ENCODE data around the gene TP53I11.

DNA sequence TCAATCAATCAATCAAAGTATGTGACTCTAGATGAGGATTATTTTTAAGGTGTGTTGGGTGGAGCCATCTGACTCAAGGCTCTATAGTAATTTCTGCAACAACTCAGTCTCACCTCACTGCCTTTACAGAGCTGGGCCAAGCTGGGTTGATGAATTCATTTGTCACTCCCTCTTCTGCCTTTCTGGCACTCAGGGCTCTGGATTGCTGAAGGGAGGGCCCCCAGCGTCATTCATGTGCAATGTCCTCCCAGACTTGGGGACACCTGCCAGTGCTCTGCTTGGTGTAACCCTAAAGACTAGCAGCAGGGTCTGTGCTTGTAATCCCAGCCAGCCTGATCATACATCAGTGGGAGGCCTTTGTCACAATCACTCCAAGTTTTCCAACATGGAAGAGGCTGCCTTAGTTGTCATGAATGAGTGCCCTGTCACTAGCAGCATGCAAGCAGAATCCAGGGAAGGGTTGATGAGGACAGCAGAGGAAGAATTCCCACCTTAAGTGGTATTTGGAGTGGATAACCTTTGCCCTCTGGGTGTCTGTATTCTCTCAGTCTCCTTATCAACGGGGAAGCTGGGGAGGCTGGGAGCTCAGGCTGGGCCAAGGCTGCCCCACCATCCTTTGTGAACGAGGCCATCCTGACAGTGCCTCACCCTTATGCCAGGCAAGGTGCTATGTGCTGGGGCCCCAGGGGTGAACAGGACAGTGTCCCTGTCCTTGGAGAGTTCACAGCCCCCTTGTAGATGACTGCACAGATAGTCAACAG, 2.0 kb upstream of the TP53I11 start:
- TF ChIP-seq POLR2A (IDR thresholded peaks at IDR 0.05; ENCODE audit: low read depth, low read length): no peak
- TF ChIP-seq JUN (IDR thresholded peaks at IDR 0.05; ENCODE audit: borderline replicate concordance, insufficient read depth, insufficient read length, low read depth): no peak
- TF ChIP-seq EZH2 (IDR thresholded peaks at IDR 0.05; ENCODE audit: borderline replicate concordance, low read depth, low read length, severe bottlenecking): no peak
- TF ChIP-seq, protein P1, sequence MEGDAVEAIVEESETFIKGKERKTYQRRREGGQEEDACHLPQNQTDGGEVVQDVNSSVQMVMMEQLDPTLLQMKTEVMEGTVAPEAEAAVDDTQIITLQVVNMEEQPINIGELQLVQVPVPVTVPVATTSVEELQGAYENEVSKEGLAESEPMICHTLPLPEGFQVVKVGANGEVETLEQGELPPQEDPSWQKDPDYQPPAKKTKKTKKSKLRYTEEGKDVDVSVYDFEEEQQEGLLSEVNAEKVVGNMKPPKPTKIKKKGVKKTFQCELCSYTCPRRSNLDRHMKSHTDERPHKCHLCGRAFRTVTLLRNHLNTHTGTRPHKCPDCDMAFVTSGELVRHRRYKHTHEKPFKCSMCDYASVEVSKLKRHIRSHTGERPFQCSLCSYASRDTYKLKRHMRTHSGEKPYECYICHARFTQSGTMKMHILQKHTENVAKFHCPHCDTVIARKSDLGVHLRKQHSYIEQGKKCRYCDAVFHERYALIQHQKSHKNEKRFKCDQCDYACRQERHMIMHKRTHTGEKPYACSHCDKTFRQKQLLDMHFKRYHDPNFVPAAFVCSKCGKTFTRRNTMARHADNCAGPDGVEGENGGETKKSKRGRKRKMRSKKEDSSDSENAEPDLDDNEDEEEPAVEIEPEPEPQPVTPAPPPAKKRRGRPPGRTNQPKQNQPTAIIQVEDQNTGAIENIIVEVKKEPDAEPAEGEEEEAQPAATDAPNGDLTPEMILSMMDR (IDR thresholded peaks at IDR 0.05; ENCODE audit: extremely low read depth in 1 of 2, insufficient read depth in 1 of 2, low read depth in 1 of 2, low read length in 2 of 2): no peak
- TF ChIP-seq POLR2AphosphoS5 (IDR thresholded peaks at IDR 0.05; ENCODE audit: insufficient read depth, low read depth, low read length): no peak
- TF ChIP-seq, protein P2, sequence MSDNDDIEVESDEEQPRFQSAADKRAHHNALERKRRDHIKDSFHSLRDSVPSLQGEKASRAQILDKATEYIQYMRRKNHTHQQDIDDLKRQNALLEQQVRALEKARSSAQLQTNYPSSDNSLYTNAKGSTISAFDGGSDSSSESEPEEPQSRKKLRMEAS (IDR thresholded peaks at IDR 0.05; ENCODE audit: insufficient read depth, insufficient read length): no peak

All from endothelial cell of umbilical vein (primary cell).